Measurements from ENCODE around the gene PUS7.
"Not testable (repeated sequence)": the region's sequence is repeated elsewhere in the genome, so short reads cannot be mapped to it uniquely, and the experiment has no call there.

PUS7 gene

DNA sequence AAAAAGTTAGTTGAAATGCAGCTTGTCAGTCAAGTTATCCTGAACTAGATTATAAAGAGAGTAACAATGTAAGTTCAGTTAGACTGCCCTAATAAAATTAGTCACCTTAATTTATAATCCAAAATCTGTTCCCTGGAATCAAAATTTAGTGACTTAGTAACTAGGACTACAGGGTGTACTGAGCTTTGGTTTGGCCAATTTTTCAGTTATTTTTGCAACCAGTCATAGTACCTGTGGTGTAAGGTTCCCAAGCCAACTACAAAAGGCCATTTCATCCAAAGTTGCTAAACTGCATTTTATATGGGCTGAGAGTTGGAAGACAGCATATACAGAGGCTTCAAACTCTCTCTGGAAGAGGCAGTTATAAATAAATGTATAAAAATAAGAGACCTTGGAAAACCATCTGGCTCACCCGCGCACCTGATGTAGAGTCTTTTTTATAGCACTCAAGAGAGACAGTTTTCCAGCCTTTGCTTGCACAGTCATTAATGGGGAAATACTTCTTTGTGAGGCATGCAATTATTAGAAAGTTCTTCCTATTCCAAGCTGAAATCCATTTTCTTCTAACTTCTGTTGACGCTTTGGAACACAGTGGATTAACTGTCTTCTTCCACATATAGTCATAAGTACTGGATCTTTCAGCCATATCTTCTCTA, 59.2 kb downstream of the PUS7 start:
- Histone ChIP-seq H3K9ac (ENCODE audit: low read length) (no peak overlapping the region), H3K36me3 (ENCODE audit: insufficient read depth, low read length) (no peaks in the 10 kb centered on the region), H3K4me3 (ENCODE audit: low read depth in 1 of 2, low read length in 2 of 2) (no peak overlapping the region), H3K4me1 (ENCODE audit: insufficient read depth, low read length) (no peaks in the 10 kb centered on the region), H3K27me3 (ENCODE audit: control insufficient read depth in 1 of 2, insufficient read depth in 2 of 2, low read length in 2 of 2) (no peaks in the 10 kb centered on the region), H3K27ac (ENCODE audit: low read depth, low read length) (no peak overlapping the region), H3K9me3 (ENCODE audit: low read length) (no peaks in the 10 kb centered on the region)

DNA sequence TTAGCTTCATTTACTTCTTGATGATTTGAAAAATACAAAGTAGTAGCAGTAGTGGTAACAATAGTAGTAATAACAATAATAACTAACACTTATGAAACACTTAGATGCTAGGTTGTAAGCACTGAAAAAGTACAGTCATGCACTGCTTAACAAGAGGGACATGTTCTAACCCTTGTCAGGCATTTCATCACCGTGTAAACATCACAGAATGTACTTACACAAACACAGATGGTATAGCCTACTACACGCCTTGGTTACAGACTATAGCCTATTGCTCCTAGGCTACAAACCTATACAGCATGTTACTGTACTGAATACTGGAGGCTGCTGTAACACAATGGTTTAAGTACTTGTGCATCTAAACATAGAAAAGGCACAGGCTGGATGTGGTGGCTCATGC, 60.6 kb downstream of the PUS7 start:
- Histone ChIP-seq H3K9ac (ENCODE audit: low read length) (no peak overlapping the region), H3K36me3 (ENCODE audit: insufficient read depth, low read length) (no peaks in the 10 kb centered on the region), H3K9me3 (ENCODE audit: low read length) (no peaks in the 10 kb centered on the region), H3K27ac (ENCODE audit: low read depth, low read length) (no peak overlapping the region), H3K27me3 (ENCODE audit: control insufficient read depth in 1 of 2, insufficient read depth in 2 of 2, low read length in 2 of 2) (no peaks in the 10 kb centered on the region), H3K4me3 (ENCODE audit: low read depth in 1 of 2, low read length in 2 of 2) (no peak overlapping the region), H3K4me1 (ENCODE audit: insufficient read depth, low read length) (no peaks in the 10 kb centered on the region)

DNA sequence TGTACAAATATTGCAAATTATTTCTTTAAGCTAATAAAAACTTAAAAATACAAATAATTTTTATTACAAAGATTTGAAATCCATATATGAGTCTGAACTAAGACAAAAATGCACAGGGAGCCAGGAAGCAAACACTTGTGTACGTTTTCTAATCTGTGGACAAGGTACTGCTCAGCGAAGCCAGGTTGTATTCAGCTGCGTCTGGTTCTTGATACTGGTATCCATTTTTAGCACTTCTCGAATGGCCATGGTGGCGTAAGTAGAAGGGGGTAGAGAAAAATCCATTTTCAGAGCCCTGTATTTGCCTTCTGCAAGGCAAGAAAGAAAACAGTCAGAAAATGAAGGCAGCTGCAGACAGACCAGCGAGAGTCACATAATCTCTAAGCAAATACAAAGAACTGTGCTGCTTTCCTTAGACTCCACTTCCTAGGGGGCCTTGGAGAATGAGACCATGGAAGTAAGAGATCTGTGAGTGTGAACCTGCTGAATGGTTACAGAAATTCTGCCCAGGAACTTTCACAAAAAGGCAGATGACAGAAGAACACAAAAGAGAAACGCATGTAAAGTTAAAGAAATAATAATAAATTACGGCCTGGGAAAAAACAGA, 64.3 kb downstream of the PUS7 start:
- Histone ChIP-seq H3K27me3 (ENCODE audit: control insufficient read depth in 1 of 2, insufficient read depth in 2 of 2, low read length in 2 of 2) (no peaks in the 10 kb centered on the region), H3K27ac (ENCODE audit: low read depth, low read length) (no peak overlapping the region), H3K4me1 (ENCODE audit: insufficient read depth, low read length) (no peaks in the 10 kb centered on the region), H3K9ac (ENCODE audit: low read length) (no peak overlapping the region), H3K4me3 (ENCODE audit: low read depth in 1 of 2, low read length in 2 of 2) (no peak overlapping the region), H3K36me3 (ENCODE audit: insufficient read depth, low read length) (no peaks in the 10 kb centered on the region), H3K9me3 (ENCODE audit: low read length) (no peaks in the 10 kb centered on the region)

DNA sequence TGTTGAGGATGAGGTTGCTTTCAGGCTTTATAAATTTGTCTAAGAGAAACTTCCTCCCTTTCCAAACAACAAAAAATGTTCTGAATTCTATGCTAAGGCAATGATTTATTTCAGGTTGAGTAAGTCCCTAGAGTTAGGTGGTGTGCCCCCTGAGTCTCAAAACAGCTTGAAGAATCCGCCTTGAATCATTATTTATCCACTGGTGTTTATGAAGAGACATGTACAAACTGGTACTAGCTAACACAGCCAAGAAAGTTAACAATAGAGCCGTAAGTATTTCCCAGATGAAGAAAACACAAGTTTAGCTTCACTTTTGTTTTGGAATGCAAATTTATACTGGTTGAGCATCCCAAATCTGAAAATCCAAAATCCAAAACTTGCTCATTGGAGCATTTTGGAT, 67.2 kb downstream of the PUS7 start:
- no peaks in the 10 kb centered on the region for H3K27me3 ChIP-seq (ENCODE audit: control insufficient read depth in 1 of 2, insufficient read depth in 2 of 2, low read length in 2 of 2)
- no peaks in the 10 kb centered on the region for H3K36me3 ChIP-seq (ENCODE audit: insufficient read depth, low read length)
- no peak overlapping the region for H3K4me3 ChIP-seq (ENCODE audit: low read depth in 1 of 2, low read length in 2 of 2)
- H3K27ac ChIP-seq (ENCODE audit: low read depth, low read length) = no peak overlapping the region
- no peaks in the 10 kb centered on the region for H3K4me1 ChIP-seq (ENCODE audit: insufficient read depth, low read length)
- no peak overlapping the region for H3K9ac ChIP-seq (ENCODE audit: low read length)
- no peaks in the 10 kb centered on the region for H3K9me3 ChIP-seq (ENCODE audit: low read length)

DNA sequence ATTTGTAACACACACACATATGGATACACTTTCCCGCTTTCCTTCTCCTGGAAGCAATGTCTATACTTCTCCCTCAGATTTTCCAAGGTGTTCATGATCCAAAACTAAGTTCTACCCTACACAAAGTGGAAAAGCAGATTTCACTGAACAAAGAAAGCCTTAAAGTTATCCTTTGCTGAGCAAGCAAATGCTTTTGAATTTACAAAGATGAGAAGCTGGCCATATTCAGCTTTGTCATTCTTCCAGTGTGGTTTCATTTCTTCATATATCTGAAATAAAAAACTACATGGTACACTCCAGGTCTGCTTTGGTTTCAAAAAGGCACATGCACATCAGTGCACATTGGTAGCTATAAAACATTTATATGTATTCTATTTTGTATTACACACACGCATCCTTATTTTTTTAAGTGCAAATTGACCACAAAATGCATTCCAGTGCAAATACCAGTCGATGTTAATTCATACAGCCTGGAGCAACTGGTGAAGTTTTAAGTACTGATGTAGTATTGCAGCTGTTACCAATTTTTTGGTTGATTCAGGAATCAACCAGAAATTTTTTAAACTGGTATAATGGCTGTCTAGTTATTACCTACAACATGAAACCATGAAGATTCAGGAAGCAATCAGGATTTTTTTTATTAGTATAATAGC, 67.8 kb downstream of the PUS7 start:
- H3K27me3 ChIP-seq (ENCODE audit: control insufficient read depth in 1 of 2, insufficient read depth in 2 of 2, low read length in 2 of 2) = no peaks in the 10 kb centered on the region
- no peak overlapping the region for H3K9ac ChIP-seq (ENCODE audit: low read length)

DNA sequence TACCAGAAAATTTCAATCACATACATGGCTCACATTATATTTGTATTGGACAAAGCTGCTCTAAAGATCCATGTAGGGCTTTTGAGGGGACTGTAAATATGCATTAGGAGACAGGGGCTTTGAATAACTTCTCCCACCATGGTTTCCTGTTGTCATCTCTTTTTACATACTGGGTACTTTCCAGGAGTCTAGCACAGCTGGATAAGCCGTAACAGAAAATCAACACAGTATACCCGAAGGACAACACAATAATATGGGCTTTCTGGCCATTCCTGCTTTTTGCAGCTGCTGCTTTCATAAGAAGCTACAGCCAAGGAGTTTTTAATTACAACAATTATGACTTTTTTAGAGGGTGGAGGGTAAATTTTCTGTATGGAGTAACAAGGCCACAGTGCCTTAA, 70.0 kb downstream of the PUS7 start:
- no peaks in the 10 kb centered on the region for H3K27me3 ChIP-seq (ENCODE audit: control insufficient read depth in 1 of 2, insufficient read depth in 2 of 2, low read length in 2 of 2)
- no peak overlapping the region for H3K4me3 ChIP-seq (ENCODE audit: low read depth in 1 of 2, low read length in 2 of 2)
- H3K27ac ChIP-seq (ENCODE audit: low read depth, low read length) = no peak overlapping the region
- no peaks in the 10 kb centered on the region for H3K36me3 ChIP-seq (ENCODE audit: insufficient read depth, low read length)
- H3K9me3 ChIP-seq (ENCODE audit: low read length) = no peaks in the 10 kb centered on the region
- H3K9ac ChIP-seq (ENCODE audit: low read length) = no peak overlapping the region
- no peaks in the 10 kb centered on the region for H3K4me1 ChIP-seq (ENCODE audit: insufficient read depth, low read length)

More for the DNA sequence above, 67.8 kb downstream of the PUS7 start:
- Histone ChIP-seq H3K27ac (ENCODE audit: low read depth, low read length) (no peak overlapping the region), H3K4me3 (ENCODE audit: low read depth in 1 of 2, low read length in 2 of 2) (no peak overlapping the region), H3K36me3 (ENCODE audit: insufficient read depth, low read length) (no peaks in the 10 kb centered on the region), H3K4me1 (ENCODE audit: insufficient read depth, low read length) (no peaks in the 10 kb centered on the region), H3K9me3 (ENCODE audit: low read length) (no peaks in the 10 kb centered on the region)

DNA sequence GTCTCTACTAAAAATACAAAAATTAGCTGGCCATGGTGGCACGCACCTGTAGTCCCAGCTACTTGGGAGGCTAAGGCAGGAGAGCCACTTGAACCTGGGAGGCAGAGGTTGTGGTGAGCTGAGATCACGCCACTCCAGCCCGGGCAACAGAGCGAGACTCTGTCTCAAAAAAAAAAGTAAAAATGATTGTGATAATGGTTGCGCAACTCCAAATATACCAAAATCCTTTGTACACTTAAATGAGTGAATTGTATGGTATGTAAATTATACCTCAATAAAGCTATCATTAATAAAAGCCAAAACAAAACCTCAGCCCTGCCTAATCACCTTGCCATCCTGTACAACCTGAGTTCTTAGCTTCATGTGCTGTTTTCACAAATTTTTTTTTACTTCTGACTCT, 71.2 kb downstream of the PUS7 start:
- H3K9ac ChIP-seq (ENCODE audit: low read length); H3K36me3 ChIP-seq (ENCODE audit: insufficient read depth, low read length); H3K27me3 ChIP-seq (ENCODE audit: control insufficient read depth in 1 of 2, insufficient read depth in 2 of 2, low read length in 2 of 2); H3K4me3 ChIP-seq (ENCODE audit: low read depth in 1 of 2, low read length in 2 of 2); H3K9me3 ChIP-seq (ENCODE audit: low read length); H3K27ac ChIP-seq (ENCODE audit: low read depth, low read length); H3K4me1 ChIP-seq (ENCODE audit: insufficient read depth, low read length): not testable (repeated sequence)

DNA sequence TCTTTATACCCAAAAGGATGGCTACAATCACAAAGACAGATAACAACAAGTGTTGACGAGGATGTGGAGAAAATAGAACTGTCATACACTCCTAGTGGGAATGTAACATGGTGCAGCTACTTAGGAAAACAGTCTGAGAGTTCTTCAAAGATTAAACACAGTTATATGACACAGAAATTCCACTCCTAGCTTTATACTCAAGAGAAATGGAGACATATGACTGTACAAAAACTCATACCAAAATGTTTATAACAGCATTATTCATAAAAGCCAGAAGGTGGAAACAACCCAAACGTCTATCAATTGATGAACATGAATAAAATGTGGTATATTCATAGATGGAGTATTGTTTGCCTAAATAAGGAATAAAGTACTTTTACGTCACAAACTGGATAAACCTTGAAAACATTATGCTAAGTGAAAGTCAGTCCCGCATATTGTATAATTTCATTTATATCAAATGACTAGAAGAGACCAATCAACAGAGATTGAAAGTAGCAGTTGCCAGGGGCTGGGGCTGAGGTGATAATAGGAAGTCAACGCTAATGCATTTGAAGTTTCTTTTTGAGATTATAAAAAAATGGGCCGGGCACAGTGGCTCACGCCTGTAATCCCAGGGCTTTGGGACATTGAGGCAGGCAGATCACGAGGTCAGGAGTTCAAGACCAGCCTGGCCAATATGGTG, 71.8 kb downstream of the PUS7 start:
- Histone ChIP-seq H3K36me3 (ENCODE audit: insufficient read depth, low read length) (no peaks in the 10 kb centered on the region), H3K4me3 (ENCODE audit: low read depth in 1 of 2, low read length in 2 of 2) (no peak overlapping the region)

DNA sequence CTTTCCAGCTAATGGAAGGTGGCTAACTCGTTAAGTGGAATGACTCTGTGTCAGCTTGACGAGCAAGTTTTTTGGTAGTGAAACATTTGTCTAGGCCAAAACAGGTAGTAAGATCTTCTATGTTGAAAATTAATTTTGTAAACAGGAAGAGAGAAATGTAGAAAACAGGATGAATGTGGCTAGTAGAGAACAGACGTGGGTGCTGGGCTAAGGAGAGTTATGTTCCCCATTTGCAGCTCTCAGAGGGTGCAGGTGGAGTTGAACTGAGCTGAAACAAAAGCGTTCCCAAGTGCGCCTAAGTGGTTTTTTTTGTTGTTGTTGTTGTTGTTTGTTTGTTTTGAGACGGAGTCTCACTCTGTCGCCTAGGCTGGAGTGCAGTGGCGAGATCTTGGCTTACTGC, 73.9 kb downstream of the PUS7 start:
- no peaks in the 10 kb centered on the region for H3K36me3 ChIP-seq (ENCODE audit: insufficient read depth, low read length)
- H3K4me3 ChIP-seq (ENCODE audit: low read depth in 1 of 2, low read length in 2 of 2) = no peak overlapping the region
- H3K9me3 ChIP-seq (ENCODE audit: low read length) = no peaks in the 10 kb centered on the region
- no peak overlapping the region for H3K27ac ChIP-seq (ENCODE audit: low read depth, low read length)
- no peak overlapping the region for H3K9ac ChIP-seq (ENCODE audit: low read length)
- no peaks in the 10 kb centered on the region for H3K27me3 ChIP-seq (ENCODE audit: control insufficient read depth in 1 of 2, insufficient read depth in 2 of 2, low read length in 2 of 2)
- H3K4me1 ChIP-seq (ENCODE audit: insufficient read depth, low read length) = no peaks in the 10 kb centered on the region

More for the DNA sequence above, 71.8 kb downstream of the PUS7 start:
- Histone ChIP-seq H3K9ac (ENCODE audit: low read length) (no peak overlapping the region), H3K27ac (ENCODE audit: low read depth, low read length) (no peak overlapping the region), H3K9me3 (ENCODE audit: low read length) (no peaks in the 10 kb centered on the region), H3K27me3 (ENCODE audit: control insufficient read depth in 1 of 2, insufficient read depth in 2 of 2, low read length in 2 of 2) (no peaks in the 10 kb centered on the region), H3K4me1 (ENCODE audit: insufficient read depth, low read length) (no peaks in the 10 kb centered on the region)

DNA sequence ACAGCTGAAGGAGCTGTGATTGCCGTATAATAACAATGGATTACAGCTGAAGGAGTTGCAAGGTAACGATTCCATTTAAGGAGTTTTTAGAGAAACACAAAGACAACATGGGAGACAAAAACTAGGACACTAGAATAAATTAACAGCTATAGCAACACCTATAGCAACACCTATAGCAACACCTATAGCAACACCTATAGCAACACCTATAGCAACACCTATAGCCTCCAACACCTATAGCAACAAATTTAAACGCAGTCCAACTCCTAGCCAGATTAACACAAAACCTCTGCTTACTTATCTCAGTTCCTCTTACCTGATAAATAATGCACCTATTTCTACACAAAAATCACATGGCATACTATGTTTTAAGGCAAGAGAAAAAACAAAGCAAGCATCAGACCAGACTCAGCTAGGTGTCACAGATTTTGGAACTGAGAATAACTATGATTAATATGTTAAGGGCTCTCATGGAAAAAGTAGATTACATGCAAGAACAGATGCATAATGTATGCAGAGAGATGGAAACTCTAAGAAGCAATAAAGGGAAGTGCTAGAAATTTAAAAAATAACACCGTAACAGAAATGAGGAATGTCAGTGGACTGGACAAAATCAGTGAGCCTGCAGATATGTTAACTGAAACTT, 77.6 kb downstream of the PUS7 start:
- H3K9ac ChIP-seq (ENCODE audit: low read length) = no peak overlapping the region
- H3K27ac ChIP-seq (ENCODE audit: low read depth, low read length) = no peak overlapping the region
- H3K4me1 ChIP-seq (ENCODE audit: insufficient read depth, low read length) = no peaks in the 10 kb centered on the region
- H3K4me3 ChIP-seq (ENCODE audit: low read depth in 1 of 2, low read length in 2 of 2) = no peak overlapping the region
- H3K36me3 ChIP-seq (ENCODE audit: insufficient read depth, low read length) = no peaks in the 10 kb centered on the region
- H3K27me3 ChIP-seq (ENCODE audit: control insufficient read depth in 1 of 2, insufficient read depth in 2 of 2, low read length in 2 of 2) = no peaks in the 10 kb centered on the region
- no peaks in the 10 kb centered on the region for H3K9me3 ChIP-seq (ENCODE audit: low read length)

DNA sequence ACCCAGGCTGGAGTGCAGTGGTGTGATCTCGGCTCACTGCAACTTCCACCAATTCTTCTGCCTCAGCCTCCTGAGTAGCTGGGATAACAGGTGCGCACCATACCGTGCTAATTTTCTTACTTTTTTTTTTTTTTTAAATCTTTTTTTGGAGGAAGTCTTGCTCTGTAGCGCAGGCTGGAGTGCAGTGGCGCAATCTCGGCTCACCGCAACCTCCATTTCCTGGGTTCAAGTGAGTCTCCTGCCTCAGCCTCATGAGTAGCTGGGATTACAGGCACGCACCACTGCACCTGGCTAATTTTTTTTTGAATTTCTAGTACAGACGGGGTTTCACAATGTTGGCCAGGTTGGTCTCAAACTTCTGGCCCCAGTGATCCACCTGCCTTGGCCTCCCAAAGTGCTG, 79.9 kb downstream of the PUS7 start:
- not testable (repeated sequence) for H3K4me1 ChIP-seq (ENCODE audit: insufficient read depth, low read length); H3K27me3 ChIP-seq (ENCODE audit: control insufficient read depth in 1 of 2, insufficient read depth in 2 of 2, low read length in 2 of 2); H3K27ac ChIP-seq (ENCODE audit: low read depth, low read length); H3K36me3 ChIP-seq (ENCODE audit: insufficient read depth, low read length); H3K4me3 ChIP-seq (ENCODE audit: low read depth in 1 of 2, low read length in 2 of 2); H3K9ac ChIP-seq (ENCODE audit: low read length); H3K9me3 ChIP-seq (ENCODE audit: low read length)

Measured in muscle layer of colon (tissue), 2 donors.